GM12872 (cell line): ENCODE data around the gene RASGEF1B.

Source experiments
- CTCF ChIP-seq: IDR thresholded peaks from 3 replicates; pipeline ENCODE4 v1.5.1; 2011; ENCODE audit warnings: low read depth, mild to moderate bottlenecking, low read length, moderate library complexity; ENCODE audit not compliant: insufficient read depth

RASGEF1B gene

GRCh38 chr4:81467672-81467964, 4.1 kb downstream of the RASGEF1B start:
- TF ChIP-seq CTCF, result no peak

- peak; percentile 85 for TF ChIP-seq CTCF
Measured at GRCh38 chr4:81466841-81467671, 4.7 kb downstream of the RASGEF1B start.

- no peak for TF ChIP-seq CTCF
Measured at GRCh38 chr4:81465406-81466340, 6.0 kb downstream of the RASGEF1B start.

- no peak for TF ChIP-seq CTCF
Measured at GRCh38 chr4:81460834-81461233, 10.9 kb downstream of the RASGEF1B start.

- TF ChIP-seq CTCF, result no peak
Measured at GRCh38 chr4:81460191-81460701, 11.5 kb downstream of the RASGEF1B start.

- TF ChIP-seq CTCF, result no peak
Measured at GRCh38 chr4:81459228-81459627, 12.5 kb downstream of the RASGEF1B start.

- no peak for TF ChIP-seq CTCF
Measured at GRCh38 chr4:81457921-81458520, 13.7 kb downstream of the RASGEF1B start.
